Peyer's patch (tissue), 4 donors: ENCODE results near the gene AGAP3. TPM values are rescaled to one million over a fixed set of nuclear protein-coding genes. Genes with fewer than 3 reads are reported as not detected.

Experiments
- DNase-seq, 3 donors: peaks; one replicate each; pipeline ENCODE4 v3.0.0-alpha.2; 2017 to 2019
- H3K27ac ChIP-seq, 4 donors: fragments of 200-600 bp; sonication (generic); one replicate each; pipeline ENCODE4 v1.5.1; 2016 to 2019
- H3K27me3 ChIP-seq, 2 donors: fragments of 200-600 bp; sonication (generic); one replicate each; pipeline ENCODE4 v1.5.1; 2019
- H3K36me3 ChIP-seq, 3 donors: fragments of 200-600 bp; sonication (generic); one replicate each; pipeline ENCODE4 v1.5.1; 2016 to 2019
- H3K4me1 ChIP-seq, 4 donors: fragments of 200-600 bp; sonication (generic); one replicate each; pipeline ENCODE4 v1.5.1; 2016 to 2019
- H3K4me3 ChIP-seq, 4 donors: fragments of 200-600 bp; sonication (generic); 1 replicate in 3 of 4; 2 replicates in 1 of 4; pipeline ENCODE4 v1.5.1; 2016 to 2019; ENCODE audit warnings: mild to moderate bottlenecking in 1 of 4
- H3K9me3 ChIP-seq, 4 donors: fragments of 200-600 bp; sonication (generic); one replicate each; pipeline ENCODE4 v1.5.1; 2016 to 2019; ENCODE audit warnings: mild to moderate bottlenecking in 1 of 4
- POLR2A ChIP-seq, 2 donors: fragments of 450-650 bp; IDR thresholded peaks; one replicate each; pipeline ENCODE4 v1.5.1; 2017; ENCODE audit warnings: antibody characterized with exemption in 2 of 2, mild to moderate bottlenecking in 2 of 2, moderate library complexity in 2 of 2
- total RNA-seq, 4 donors: library from RNA; depleted of rRNA; stranded (reverse); fragments of >200 nt; gene quantifications; one replicate each; pipeline ENCODE4 v1.1.0, GENCODE V29; 2016
- TF ChIP-seq, protein P1 (sequence below), 6 experiments: fragments of 450-650 bp in 4 of 6; fragments of 200-600 bp in 2 of 6; sonication (generic) in 1 of 6; IDR thresholded peaks; one replicate each; pipeline ENCODE4 v1.5.1; 2017 to 2019; ENCODE audit warnings: antibody characterized with exemption in 6 of 6, mild to moderate bottlenecking in 3 of 6, moderate library complexity in 1 of 6

The AGAP3 gene
- total RNA-seq, 4 donors from 2014 or later = 91.6 to 123 (median 101) TPM

DNA sequence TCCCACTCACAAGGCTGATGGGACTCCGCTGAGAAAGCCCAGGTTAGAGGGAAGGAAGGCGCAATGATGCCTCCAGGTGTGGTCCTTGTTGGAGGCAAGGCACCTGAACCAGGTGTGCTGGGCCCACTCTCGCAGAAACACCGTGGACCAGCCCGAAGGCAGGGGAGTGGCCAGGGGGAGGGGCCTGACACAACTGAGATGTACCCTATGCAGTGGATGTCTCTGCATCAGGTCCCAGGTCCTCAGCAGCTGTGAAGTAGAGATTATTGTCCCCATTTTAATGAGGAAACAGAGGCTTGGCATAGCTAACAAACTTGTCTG lies 49.2 kb downstream of the AGAP3 start:
- H3K4me3 ChIP-seq = no peak overlapping the region
- H3K4me1 ChIP-seq = no peaks in the 10 kb centered on the region
- no peak overlapping the region for H3K27ac ChIP-seq
- no peaks in the 10 kb centered on the region for H3K9me3 ChIP-seq
- no peak for DNase-seq
- H3K27me3 ChIP-seq = no peaks in the 10 kb centered on the region
- no peak for TF ChIP-seq POLR2A (IDR thresholded peaks at IDR 0.05)
- TF ChIP-seq, protein P1, sequence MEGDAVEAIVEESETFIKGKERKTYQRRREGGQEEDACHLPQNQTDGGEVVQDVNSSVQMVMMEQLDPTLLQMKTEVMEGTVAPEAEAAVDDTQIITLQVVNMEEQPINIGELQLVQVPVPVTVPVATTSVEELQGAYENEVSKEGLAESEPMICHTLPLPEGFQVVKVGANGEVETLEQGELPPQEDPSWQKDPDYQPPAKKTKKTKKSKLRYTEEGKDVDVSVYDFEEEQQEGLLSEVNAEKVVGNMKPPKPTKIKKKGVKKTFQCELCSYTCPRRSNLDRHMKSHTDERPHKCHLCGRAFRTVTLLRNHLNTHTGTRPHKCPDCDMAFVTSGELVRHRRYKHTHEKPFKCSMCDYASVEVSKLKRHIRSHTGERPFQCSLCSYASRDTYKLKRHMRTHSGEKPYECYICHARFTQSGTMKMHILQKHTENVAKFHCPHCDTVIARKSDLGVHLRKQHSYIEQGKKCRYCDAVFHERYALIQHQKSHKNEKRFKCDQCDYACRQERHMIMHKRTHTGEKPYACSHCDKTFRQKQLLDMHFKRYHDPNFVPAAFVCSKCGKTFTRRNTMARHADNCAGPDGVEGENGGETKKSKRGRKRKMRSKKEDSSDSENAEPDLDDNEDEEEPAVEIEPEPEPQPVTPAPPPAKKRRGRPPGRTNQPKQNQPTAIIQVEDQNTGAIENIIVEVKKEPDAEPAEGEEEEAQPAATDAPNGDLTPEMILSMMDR (IDR thresholded peaks at IDR 0.05) = no peak
- peaks cover 0 to 73% (median 0%) of the 10 kb centered on the region in 3 donors for H3K36me3 ChIP-seq

DNA sequence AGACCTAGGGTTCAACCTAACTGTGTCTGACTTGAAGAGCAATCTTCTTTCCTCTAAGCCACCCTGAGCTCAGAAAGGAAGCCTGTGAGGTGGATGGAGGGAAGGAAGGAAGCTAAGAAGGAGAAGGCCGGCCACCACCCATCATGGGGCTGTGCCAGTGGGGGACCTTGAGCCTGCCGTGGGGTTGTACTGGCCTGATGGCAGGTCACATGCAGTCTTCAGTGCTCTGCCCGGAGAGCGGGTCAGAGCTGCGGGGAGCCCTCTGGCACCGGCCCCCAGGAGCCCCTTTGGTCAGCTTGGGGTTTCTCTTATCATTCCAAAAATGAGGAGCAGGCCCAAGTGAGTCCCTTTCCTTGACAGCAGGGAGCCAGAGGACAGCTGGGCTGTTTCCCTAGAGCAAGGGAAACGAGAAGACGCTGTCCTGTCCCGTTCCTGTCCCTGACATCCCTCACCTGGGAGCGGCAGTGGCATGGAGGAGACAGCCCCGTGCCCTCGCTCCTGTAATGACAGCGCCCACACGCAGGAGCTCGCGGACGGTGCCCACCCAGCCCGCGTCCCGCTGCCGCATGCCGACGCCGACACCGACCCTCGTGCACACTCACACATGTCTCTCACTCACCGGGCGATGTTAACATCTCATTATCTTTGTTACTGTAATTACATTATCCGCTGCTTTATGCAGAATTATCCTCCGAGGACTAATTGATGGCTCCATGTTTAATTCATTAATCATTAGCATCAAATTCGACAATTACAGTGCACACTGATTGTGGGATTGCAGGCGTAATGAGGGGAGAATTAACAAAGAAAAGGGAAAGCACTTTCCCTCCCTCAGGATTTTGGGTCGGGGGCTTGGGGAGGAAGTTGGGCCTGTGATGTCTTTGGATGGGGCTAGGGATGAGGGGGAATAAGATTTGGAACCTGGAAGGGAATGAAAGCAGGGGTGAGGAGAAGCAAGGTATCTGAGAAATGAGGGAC lies 49.9 kb downstream of the AGAP3 start:
- Histone ChIP-seq H3K36me3 (peaks cover 0 to 72% (median 0%) of the 10 kb centered on the region in 3 donors), H3K9me3 (no peaks in the 10 kb centered on the region), H3K4me1 (no peaks in the 10 kb centered on the region), H3K27ac (no peak overlapping the region), H3K27me3 (no peaks in the 10 kb centered on the region), H3K4me3 (no peak overlapping the region)
- TF ChIP-seq, protein P1 (IDR thresholded peaks at IDR 0.05) = no peak
- DNase-seq = peak in 1 of 3 donors; percentile 40

- peaks cover 0 to 72% (median 0%) of the 10 kb centered on the region in 3 donors for H3K36me3 ChIP-seq
- H3K4me1 ChIP-seq = no peaks in the 10 kb centered on the region
- no peak overlapping the region for H3K4me3 ChIP-seq
- DNase-seq = peak in 1 of 3 donors; percentile 37
- TF ChIP-seq, protein P1 (IDR thresholded peaks at IDR 0.05) = no peak
- TF ChIP-seq POLR2A (IDR thresholded peaks at IDR 0.05) = no peak
- H3K27ac ChIP-seq = no peak overlapping the region
- H3K27me3 ChIP-seq = no peaks in the 10 kb centered on the region
- no peaks in the 10 kb centered on the region for H3K9me3 ChIP-seq
Observed at GRCh38 chr7:151137076-151137675, 50.9 kb downstream of the AGAP3 start.

GRCh38 chr7:151137791-151138152 lies 51.5 kb downstream of the AGAP3 start:
- H3K4me3 ChIP-seq = no peak overlapping the region
- peaks cover 0 to 73% (median 0%) of the 10 kb centered on the region in 3 donors for H3K36me3 ChIP-seq
- no peaks in the 10 kb centered on the region for H3K9me3 ChIP-seq
- TF ChIP-seq, protein P1 (IDR thresholded peaks at IDR 0.05) = no peak
- no peak for TF ChIP-seq POLR2A (IDR thresholded peaks at IDR 0.05)
- no peak overlapping the region for H3K27ac ChIP-seq
- DNase-seq = peak in 1 of 3 donors; percentile 30
- H3K27me3 ChIP-seq = no peaks in the 10 kb centered on the region
- no peaks in the 10 kb centered on the region for H3K4me1 ChIP-seq

DNA sequence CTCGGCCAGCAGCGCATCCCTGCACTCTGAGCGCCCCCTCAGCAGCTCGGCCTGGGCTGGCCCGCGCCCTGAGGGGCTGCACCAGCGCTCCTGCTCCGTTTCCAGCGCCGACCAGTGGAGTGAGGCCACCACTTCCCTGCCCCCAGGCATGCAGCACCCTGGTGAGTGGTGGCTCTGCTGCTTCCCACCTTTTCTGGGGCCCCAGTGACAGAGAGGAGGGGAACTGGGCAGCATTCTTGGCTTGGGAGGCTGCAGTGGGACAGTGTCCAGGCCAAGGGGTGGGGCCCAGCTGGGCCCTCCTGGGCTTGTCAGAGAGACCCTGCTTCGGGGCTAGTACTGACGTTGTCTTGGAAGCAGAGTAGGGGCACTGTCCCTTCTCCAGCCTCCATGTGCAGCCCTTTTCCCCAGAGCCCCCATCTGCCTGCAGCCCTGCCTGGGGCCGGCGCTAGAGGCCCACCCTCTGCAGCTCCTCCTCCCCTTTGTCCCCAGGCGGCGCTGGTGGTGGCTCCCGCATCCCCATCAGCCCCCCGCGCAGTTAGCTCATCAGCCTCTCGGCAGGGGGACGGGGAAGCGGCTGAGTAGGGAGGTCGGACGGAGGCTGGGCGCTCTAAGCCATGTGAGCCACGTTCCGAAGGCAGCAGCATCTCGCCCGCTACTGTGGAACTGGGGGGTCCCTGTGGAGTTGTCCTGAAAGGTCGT lies 52.0 kb downstream of the AGAP3 start:
- no peak overlapping the region for H3K4me3 ChIP-seq
- H3K4me1 ChIP-seq = no peaks in the 10 kb centered on the region
- H3K27ac ChIP-seq = no peak overlapping the region
- peak in 1 of 3 donors; percentile 36 for DNase-seq
- peaks cover 0 to 73% (median 0%) of the 10 kb centered on the region in 3 donors for H3K36me3 ChIP-seq
- no peaks in the 10 kb centered on the region for H3K9me3 ChIP-seq
- no peak for TF ChIP-seq POLR2A (IDR thresholded peaks at IDR 0.05)
- TF ChIP-seq, protein P1 (IDR thresholded peaks at IDR 0.05) = no peak
- no peaks in the 10 kb centered on the region for H3K27me3 ChIP-seq
